Keratinocyte (primary cell): ENCODE data around the gene MRPL34.

Experiments used
- CTCF ChIP-seq, 3 experiments: IDR thresholded peaks in 1 of 3; conservative IDR thresholded peaks in 1 of 3; optimal IDR thresholded peaks in 1 of 3; 2 replicates in 2 of 3; 3 replicates in 1 of 3; pipeline versions ENCODE3 to v1.5.1; 2011; ENCODE audit warnings: low read length in 3 of 3, mild to moderate bottlenecking in 3 of 3, moderate library complexity in 2 of 3, control low read depth in 1 of 3, inconsistent platforms in 1 of 3; ENCODE audit not compliant: insufficient read depth in 2 of 3; ENCODE audit errors: extremely low read depth in 1 of 3
- EZH2 ChIP-seq: IDR thresholded peaks from one replicate; pipeline ENCODE4 v1.6.1; 2012; ENCODE audit warnings: inconsistent platforms, mild to moderate bottlenecking, low read length, moderate library complexity

DNA sequence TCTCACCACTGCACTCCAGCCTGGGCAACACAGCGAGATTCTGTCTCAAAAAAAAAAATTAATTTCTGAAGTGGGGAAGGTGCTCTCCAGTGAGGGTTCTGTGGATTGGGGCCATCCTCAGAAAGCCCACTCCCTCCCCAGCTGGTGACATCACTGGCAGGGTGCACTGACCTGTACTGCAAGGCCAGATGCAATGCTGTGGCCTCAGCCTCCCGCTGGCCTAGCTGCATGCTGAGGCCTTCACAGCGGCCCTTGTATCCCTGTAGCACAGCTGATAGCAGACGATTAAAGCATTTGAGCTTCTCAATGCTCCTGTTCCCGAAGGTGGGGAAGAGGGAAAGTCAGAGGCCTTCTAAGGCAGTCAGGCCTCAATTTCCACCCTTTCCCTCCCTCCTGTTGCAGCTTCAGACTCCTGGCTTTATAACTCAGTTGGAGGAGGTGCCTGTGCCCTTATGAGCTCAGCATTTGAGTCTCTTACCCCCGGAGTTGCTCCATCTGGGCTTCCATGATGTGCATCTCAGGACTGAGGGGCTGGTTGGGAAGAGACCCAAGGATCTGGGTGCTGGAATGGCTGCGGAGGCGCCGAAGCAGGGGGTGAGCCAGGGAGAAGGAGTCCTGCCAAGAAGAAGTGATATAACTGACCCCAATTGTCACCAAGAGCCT lies 46.4 kb upstream of the MRPL34 start:
- no peak for TF ChIP-seq CTCF (optimal IDR thresholded peaks at IDR 0.05 in 1 of 3, IDR thresholded peaks at IDR 0.05 in 1 of 3, conservative IDR thresholded peaks at IDR 0.05 in 1 of 3; ENCODE audit: extremely low read depth in 1 of 3, insufficient read depth in 2 of 3, low read length in 3 of 3)
- no peak for TF ChIP-seq EZH2
